Kidney glomerular epithelial cell (primary cell): ENCODE results near the gene KCNQ1.

Experiments
- DNase-seq: peaks from one replicate; lab custom pipeline; 2025; lab: John Stamatoyannopoulos, UW

KCNQ1 gene

GRCh38 chr11:2409611-2410468 is 35.0 kb upstream of the KCNQ1 start:
- DNase-seq = no peak

DNA sequence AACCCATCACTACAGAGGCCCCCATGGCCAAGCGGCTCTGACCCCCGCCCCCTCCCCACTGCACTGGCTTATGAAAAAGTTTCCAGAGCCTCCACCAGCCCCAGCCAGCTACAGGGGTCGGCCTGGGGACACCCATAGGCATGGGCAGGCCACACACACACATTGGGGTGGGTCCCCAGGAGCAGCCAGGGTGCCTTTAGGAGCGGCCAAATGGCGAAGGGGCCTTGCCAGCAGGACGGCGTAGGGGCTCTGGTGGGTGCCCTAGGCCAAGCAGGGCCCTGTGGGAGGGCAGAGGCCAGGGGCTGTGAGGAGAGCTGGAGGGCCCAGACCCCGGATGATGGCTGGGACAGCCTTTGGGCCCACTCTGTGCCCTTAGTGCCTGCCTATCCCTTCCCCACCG is 34.2 kb upstream of the KCNQ1 start:
- DNase-seq = no peak

DNA sequence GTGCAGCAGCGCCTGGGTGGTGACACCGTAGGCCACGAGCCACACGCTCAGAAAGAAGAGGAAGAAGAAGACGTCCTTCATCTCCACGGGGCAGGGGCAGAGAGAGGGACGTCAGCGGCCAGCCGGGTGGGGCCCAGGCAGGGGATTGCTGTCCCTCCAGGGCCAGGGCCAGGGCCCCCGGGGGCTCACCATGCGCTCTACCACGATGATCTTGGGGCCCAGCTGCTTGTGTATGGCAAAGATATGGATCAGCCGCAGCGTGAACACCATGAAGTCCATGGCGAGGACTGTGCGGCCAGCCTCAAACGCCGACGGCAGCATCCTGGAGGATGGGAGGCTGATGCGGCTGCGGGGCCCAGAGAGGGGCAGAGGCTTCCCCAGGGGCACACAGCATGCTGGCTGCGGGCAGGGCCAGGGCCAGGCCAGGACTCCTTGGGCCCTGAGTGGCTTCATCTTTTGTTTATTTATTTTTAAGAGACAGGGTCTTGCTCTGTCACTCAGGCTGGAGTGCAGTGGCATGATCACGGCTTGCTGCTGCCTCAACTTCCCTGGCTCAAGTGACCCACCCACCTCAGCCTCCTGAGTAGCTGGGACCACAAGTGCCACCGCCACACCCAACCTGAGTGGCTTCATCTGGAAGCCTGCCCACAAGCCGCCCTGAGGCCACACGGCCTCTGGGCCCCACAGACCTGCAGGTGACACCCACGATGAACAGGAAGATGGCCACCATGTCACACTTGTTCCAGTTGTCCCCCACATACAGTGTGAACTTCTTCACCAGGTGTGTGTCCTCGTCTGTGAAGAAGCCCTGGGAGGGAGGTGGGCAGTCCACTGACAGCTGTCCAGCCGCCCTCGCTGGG is 33.1 kb upstream of the KCNQ1 start:
- no peak for DNase-seq

- DNase-seq = no peak
These were observed 32.5 kb upstream of the KCNQ1 start for GRCh38 chr11:2412323-2412722.

DNA sequence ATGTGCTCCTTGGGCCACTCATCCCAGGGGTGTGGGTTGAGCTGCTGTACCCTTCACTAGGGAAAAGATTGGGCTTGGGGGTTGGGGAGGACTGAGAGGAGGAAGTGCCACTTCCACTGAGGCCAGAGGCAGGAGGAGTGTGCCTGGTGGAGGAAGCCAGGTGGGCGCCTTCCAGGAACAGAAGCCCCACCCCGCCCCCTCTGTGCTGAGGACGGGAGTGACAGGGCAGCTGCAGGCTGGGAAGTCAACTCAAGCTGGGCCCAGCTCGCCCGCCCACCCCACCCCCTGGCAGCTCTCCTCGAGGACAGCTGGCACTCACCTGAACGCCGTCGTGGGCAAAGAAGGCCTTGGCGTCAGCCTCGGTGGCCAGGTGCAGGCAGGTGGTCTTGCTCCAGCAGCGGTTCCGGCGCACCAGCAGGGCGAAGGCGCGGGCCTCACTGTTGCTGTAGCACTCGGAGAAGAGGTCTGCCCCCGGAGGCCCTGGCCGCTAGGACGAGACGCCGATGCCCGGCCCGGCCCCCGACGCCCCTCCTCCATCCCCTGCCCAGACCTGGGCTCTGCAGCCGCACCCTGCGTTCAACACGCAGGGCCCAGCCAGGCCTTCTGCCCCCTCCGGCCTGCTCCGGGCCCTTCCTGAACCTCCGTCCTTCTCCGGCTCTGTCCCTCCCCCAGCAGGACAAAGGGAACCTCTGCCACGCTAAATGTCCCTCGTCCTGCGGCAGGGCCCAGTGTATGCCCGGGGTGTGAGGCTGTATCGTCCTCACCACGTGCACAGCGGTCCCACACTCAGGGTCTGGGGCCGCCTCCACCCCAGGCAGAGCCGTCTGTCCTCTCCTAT is 30.8 kb upstream of the KCNQ1 start:
- DNase-seq = no peak

DNA sequence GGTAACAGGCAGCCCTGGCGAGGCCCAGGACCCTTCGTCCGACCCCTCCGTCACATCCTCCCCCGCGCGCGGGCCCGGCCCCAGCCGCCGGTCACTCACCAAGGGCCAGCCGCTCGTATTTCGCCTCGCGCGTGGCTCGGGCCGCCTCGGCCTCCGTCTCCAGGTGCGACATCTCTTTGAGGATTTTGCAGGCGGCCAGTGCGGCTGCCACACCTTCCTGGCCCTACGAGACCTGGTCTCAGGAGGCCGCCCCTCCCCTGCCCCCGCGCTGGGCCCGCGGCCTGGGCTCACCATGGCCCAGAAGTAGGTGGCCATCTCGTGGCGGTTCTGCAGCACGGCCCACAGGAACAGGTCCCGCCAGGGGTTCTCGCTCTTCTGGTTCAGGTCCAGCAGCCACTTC is 30.2 kb upstream of the KCNQ1 start:
- DNase-seq = no peak

GRCh38 chr11:2415171-2415570 is 29.6 kb upstream of the KCNQ1 start:
- DNase-seq = no peak

DNA sequence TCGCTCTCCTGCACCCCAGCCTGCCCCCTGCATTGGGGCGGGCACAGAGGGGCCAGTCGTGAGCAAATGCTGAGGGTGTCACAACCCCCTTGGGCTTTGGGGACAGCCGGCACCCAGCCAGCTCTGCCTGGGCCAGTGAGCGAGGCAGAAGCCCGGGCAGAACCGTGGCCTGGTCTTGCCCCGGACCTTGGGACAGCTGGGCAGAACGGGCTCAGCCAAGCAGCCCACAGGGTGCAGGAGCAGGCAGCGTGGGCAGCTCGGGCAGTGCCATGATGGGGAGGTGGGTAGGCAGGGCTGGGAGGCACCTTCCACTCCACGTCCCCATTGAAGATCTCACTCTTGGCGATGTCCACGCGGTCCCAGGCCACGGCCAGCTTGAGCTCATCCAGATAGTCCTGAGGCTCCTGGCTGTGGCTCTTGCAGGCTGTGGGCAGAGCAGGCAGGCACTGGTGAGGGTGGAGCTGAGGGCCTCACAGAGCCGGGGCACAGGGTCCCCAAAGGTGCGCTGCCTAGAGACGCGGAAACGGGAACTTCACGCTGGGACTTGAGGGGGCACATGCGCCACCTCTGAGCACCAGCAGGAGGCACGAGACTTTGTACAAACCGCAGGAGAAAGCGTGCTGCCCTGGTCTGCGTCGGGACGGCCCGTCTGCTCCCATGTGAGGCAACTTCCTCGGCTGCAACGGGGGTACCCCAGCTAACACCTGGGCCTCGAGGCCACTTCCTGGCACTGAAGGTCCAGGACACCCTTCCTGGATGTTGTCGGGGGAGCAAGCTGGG is 29.0 kb upstream of the KCNQ1 start:
- DNase-seq = no peak

GRCh38 chr11:2416765-2417164 is 28.0 kb upstream of the KCNQ1 start:
- no peak for DNase-seq

GRCh38 chr11:2417856-2418692 is 26.7 kb upstream of the KCNQ1 start:
- no peak for DNase-seq

DNA sequence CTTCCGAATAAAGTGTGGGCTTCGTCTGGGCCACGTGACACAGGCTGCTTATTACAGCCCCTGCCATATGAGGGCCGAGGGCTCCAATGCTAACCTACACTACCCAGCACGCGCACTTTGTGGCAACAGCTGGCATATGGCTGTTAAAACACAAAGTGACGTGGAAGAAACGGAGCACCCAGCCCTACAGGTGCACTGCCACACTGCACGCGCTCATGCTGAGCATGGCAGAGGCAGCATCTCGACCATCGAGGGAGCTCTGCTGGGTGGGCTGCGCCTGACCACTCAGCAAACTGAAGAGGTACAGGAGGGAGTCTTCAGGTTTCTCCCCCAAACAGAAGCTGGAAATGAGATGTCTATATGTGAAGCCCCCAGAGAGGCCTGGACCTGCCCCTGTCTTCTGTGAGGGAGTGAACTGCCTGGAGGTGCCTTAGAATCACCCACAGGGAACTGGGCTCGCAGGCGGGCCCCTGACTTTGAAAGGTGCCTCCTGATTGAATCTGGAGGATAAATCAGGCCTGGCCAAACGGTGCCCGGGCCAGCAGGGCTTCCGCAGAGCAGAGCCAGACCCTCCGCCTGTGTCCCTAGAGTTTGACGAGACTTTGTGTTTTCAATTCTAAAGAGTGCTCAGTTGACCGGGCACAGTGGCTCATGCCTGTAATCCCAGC is 26.0 kb upstream of the KCNQ1 start:
- DNase-seq = no peak

- peak; percentile 39 for DNase-seq
These were observed 24.9 kb upstream of the KCNQ1 start for GRCh38 chr11:2419638-2420501.

DNA sequence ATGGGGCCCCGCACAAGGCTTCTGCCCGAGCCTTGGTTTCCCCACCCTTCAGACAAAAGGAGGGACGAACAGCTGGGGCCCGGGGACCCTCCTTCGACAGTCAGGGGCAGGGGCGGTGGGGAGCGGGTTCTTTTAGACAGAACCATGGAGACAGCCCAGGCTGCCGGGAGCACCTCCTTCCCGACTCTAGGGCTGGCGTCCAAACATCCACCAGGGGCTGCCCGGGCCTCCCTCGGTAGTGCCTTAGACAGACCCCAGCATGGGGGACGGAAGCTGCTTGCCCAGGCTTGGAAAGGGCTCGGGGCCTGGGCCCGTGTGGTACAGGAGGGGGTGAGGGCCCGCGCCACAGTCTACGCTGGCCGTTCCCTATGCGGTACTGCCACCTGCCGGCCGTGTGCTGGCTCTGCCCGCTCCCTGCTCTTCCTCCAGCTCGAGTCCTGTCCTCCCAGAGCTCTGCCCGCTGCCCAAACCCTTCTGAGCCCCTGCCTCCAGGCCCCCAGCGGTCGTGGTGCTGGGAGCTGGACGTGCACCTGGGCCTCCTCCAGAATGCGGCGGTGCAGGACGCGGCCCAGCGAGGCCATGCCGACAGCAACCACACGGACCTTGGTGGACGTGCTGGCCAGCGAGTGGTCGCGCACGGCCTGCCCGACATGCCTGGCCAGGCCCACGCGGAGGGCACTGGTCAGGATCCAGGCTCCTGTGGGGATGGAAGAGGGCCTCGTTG is 24.1 kb upstream of the KCNQ1 start:
- DNase-seq = peak; percentile 68

DNA sequence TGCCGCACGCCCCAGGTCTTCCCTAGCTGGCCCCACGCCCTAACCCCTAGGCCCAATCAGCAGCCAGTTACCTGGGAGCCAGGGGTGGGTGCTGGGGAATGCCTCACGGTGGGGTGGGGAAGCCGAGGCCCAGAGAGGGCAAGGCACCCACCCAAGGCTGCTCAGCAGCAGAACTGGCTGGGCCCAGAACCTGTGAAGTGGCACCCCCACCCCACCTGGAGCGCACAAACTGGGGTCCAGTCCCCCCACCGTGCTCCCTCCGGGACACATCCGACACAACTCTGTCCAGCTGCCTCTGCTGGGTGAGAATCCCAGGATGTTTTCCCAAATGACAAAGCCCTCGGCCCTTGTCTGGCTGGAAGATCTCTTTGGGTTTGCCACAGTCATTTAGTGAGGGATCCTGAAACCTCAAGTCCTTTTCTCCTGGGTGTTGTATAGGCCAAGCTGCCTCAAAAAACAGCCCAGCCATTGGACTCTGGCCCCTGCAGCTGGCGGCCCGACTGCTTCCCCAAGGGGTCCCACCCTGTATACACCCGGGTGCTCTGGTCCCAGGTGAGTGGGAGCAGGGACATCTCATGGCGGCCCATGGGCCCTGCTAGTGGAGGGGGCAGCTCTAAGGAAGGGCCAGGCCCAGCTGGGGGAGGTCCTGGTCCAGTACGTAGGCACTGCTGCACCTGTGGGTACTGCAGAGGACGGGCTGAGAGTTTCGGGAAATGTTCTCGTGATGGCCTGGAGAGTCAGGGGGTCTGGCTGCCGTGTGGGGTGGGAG is 23.4 kb upstream of the KCNQ1 start:
- no peak for DNase-seq

DNA sequence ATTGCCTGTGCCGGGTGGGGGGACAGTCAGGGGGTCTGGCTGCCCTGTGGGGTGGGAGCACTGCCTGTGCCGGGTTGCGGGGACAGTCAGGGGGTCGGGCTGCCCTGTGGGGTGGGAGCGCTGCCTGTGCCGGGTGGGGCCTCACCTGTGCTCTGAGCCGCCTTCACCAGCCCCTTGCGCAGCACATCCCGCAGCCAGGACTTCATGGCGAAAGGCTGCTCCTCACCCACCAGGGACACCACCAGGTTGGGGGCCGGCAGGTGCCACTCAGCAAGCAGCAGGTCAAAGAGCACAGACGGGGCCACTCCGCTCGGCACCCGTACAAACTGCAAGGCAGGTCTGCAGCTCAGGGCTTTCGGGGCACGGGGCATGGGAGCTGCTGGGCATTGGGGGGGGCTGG is 22.8 kb upstream of the KCNQ1 start:
- no peak for DNase-seq

DNA sequence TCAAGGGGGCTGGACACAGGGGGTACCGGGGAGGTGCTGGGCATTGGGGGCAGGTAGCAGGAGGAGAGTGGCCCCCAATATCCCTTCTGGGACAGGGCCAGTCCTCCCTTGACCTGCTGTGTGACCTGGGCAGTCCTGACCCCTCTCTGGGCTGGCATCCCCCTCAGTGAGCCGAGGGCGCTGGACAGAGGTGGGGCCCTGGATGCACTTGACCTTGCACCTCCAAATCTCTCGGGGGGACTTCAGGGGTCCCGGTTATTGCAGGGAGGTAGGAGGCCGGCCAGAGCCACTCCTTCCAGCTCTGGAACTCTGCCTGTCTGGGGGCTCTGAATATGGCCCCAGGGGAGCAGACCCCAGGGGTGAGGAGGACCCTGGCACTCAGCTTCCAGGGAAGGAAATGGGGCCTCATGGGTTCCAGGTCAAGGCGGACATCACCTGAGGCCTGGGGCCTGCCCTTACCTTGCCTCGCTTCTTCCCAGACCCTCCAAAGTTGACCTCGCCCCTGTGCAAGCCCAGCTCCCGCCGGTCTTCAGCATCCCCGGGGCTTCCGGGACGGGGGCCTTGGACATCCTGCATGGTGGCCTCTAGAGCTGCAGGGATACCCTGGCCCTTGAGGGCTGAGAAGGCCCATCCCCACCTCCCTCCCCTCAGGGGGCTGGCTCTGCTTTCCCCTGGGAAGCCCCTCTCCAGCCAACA is 22.2 kb upstream of the KCNQ1 start:
- no peak for DNase-seq
